ENCODE results near the gene NCOA3. TPM values are rescaled to one million over a fixed set of nuclear protein-coding genes. Genes with fewer than 3 reads are reported as not detected.

Gene NCOA3
- total RNA-seq, 1 experiment from 2014 or later: 68.6 TPM

GRCh38 chr20:47557218-47557617 is 55.5 kb downstream of the NCOA3 start:
- no peak for DNase-seq (ENCODE audit: unreplicated experiment)
- no peak overlapping the region for H3K4me3 Mint-ChIP-seq (ENCODE audit: unreplicated experiment)
- H3K27me3 Mint-ChIP-seq (ENCODE audit: insufficient read depth, unreplicated experiment): no peaks in the 10 kb centered on the region
- no TSS peak for BruUV-seq (replicated peaks)
- no peaks in the 10 kb centered on the region for H3K9me3 Mint-ChIP-seq (ENCODE audit: unreplicated experiment)
- CTCF ChIA-PET: interaction anchor here (0.6 kb wide), 1 partner anchor 61 kb away, joined by 3 read pairs; no protein-coding TSS in a partner anchor
- no peaks in the 10 kb centered on the region for H3K4me1 Mint-ChIP-seq (ENCODE audit: insufficient read depth, unreplicated experiment)
- H3K36me3 Mint-ChIP-seq (ENCODE audit: insufficient read depth, unreplicated experiment): peaks cover 6% of the 10 kb centered on the region
- no peak overlapping the region for H3K27ac Mint-ChIP-seq (ENCODE audit: low read depth, unreplicated experiment)
- TF ChIP-seq CTCF (IDR thresholded peaks at IDR 0.05; ENCODE audit: unreplicated experiment): no peak
- POLR2A ChIA-PET: interaction anchor here (0.6 to 1.5 kb wide), 3 partner anchors 19 to 120 kb away, joined by 3 to 5 read pairs (median 4); partner anchors contain the start of gene NCOA3
- intact Hi-C loops (cut with micrococcal nuclease): no loop called here

- ChIA-PET CTCF (interaction anchor here (0.7 kb wide), 1 partner anchor 55 kb away, joined by 4 read pairs; no protein-coding TSS in a partner anchor), POLR2A (no interaction called here)
- no peak for TF ChIP-seq CTCF (IDR thresholded peaks at IDR 0.05; ENCODE audit: unreplicated experiment)
- Mint-ChIP-seq H3K27ac (ENCODE audit: low read depth, unreplicated experiment) (no peak overlapping the region), H3K27me3 (ENCODE audit: insufficient read depth, unreplicated experiment) (no peaks in the 10 kb centered on the region), H3K9me3 (ENCODE audit: unreplicated experiment) (no peaks in the 10 kb centered on the region), H3K4me1 (ENCODE audit: insufficient read depth, unreplicated experiment) (no peaks in the 10 kb centered on the region), H3K36me3 (ENCODE audit: insufficient read depth, unreplicated experiment) (peaks cover 6% of the 10 kb centered on the region), H3K4me3 (ENCODE audit: unreplicated experiment) (no peak overlapping the region)
- BruUV-seq (replicated peaks): no TSS peak
- intact Hi-C loops (cut with micrococcal nuclease): no loop called here
- no peak for DNase-seq (ENCODE audit: unreplicated experiment)
Observed at GRCh38 chr20:47557791-47558190, 56.1 kb downstream of the NCOA3 start.

- intact Hi-C loops (cut with micrococcal nuclease): no loop called here
- CTCF ChIA-PET: interaction anchor here (0.6 to 0.7 kb wide), 4 partner anchors 9 to 335 kb away, joined by 3 to 5 read pairs (median 4); no protein-coding TSS in a partner anchor
- H3K4me1 Mint-ChIP-seq (ENCODE audit: insufficient read depth, unreplicated experiment): no peaks in the 10 kb centered on the region
- no peak for TF ChIP-seq CTCF (IDR thresholded peaks at IDR 0.05; ENCODE audit: unreplicated experiment)
- H3K27me3 Mint-ChIP-seq (ENCODE audit: insufficient read depth, unreplicated experiment): no peaks in the 10 kb centered on the region
- peaks cover 6% of the 10 kb centered on the region for H3K36me3 Mint-ChIP-seq (ENCODE audit: insufficient read depth, unreplicated experiment)
- DNase-seq (ENCODE audit: unreplicated experiment): no peak
- H3K4me3 Mint-ChIP-seq (ENCODE audit: unreplicated experiment): no peak overlapping the region
- BruUV-seq (replicated peaks): no TSS peak
- no peak overlapping the region for H3K27ac Mint-ChIP-seq (ENCODE audit: low read depth, unreplicated experiment)
- POLR2A ChIA-PET: interaction anchor here (1.5 kb wide), 1 partner anchor 20 kb away, joined by 4 read pairs; no protein-coding TSS in a partner anchor
- H3K9me3 Mint-ChIP-seq (ENCODE audit: unreplicated experiment): no peaks in the 10 kb centered on the region
Observed at GRCh38 chr20:47558295-47559066, 56.8 kb downstream of the NCOA3 start.

- ChIA-PET CTCF (no interaction called here), POLR2A (interaction anchor here (1.5 kb wide), 1 partner anchor 20 kb away, joined by 4 read pairs; no protein-coding TSS in a partner anchor)
- intact Hi-C loops (cut with micrococcal nuclease): no loop called here
- Mint-ChIP-seq H3K27me3 (ENCODE audit: insufficient read depth, unreplicated experiment) (no peaks in the 10 kb centered on the region), H3K36me3 (ENCODE audit: insufficient read depth, unreplicated experiment) (peaks cover 6% of the 10 kb centered on the region), H3K9me3 (ENCODE audit: unreplicated experiment) (no peaks in the 10 kb centered on the region), H3K4me3 (ENCODE audit: unreplicated experiment) (no peak overlapping the region), H3K27ac (ENCODE audit: low read depth, unreplicated experiment) (no peak overlapping the region), H3K4me1 (ENCODE audit: insufficient read depth, unreplicated experiment) (no peaks in the 10 kb centered on the region)
- BruUV-seq (replicated peaks): no TSS peak
- no peak for DNase-seq (ENCODE audit: unreplicated experiment)
- no peak for TF ChIP-seq CTCF (IDR thresholded peaks at IDR 0.05; ENCODE audit: unreplicated experiment)
Observed at GRCh38 chr20:47559141-47559540, 57.5 kb downstream of the NCOA3 start.

Data from MCF 10A (cell line).